ENCODE measurements around the gene SLC22A3.
"Not testable (repeated sequence)": the region's sequence is repeated elsewhere in the genome, so short reads cannot be mapped to it uniquely, and the experiment has no call there.

Gene SLC22A3

GRCh38 chr6:160348223-160349019 lies at the start of gene SLC22A3:
Gene SLC22A3 (plus strand): TSS chr6:160348378. CDS start chr6:160348420, 42 bp downstream.
- H3K36me3 ChIP-seq (ENCODE audit: insufficient read depth, insufficient read length, low read length): no peaks in the 10 kb centered on the region
- H3K4me1 ChIP-seq (ENCODE audit: insufficient read depth, insufficient read length): no peaks in the 10 kb centered on the region
- no peaks in the 10 kb centered on the region for H3K9me3 ChIP-seq (ENCODE audit: insufficient read depth, low read length)
- H3K27me3 ChIP-seq (ENCODE audit: insufficient read depth, insufficient read length): peaks cover 42% of the 10 kb centered on the region
- DNase-seq (ENCODE audit: low read depth, low spot score): no peak
- peak within 1 kb of the TSS; percentile 83 for H3K9ac ChIP-seq (ENCODE audit: insufficient read length, low read depth)
- TF ChIP-seq SUZ12 (IDR thresholded peaks at IDR 0.05; ENCODE audit: extremely low read depth, insufficient read depth, insufficient read length) (no peak), YY1 (IDR thresholded peaks at IDR 0.05; ENCODE audit: insufficient read depth, insufficient read length) (no peak), ZNF274 (IDR thresholded peaks at IDR 0.05; ENCODE audit: low read depth, low read length) (no peak)
- peak within 1 kb of the TSS; percentile 57 for H3K4me3 ChIP-seq (ENCODE audit: insufficient read length, low read depth)

DNA sequence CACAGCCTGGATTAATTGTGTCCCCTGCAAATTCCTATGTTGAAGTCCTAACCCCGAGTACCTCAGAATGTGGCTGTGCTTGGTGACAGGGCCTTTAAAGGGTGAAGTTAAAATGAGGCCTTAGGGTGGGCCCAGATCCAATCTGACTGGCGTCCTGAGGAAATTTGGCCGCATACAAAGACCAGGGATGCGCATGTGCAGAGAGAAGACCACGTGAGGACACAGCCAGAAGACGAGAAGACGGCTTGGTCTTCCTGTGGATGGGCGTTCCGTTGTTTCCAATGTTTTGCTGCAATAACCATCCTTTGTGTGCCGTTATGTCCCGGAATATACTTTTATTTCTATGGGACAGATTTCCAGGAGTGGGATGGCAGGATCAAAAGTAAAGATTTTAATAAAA lies 48.6 kb upstream of the SLC22A3 start:
- DNase-seq (ENCODE audit: low read depth, low spot score): no peak
- Histone ChIP-seq H3K36me3 (ENCODE audit: insufficient read depth, insufficient read length, low read length) (no peaks in the 10 kb centered on the region), H3K27me3 (ENCODE audit: insufficient read depth, insufficient read length) (no peaks in the 10 kb centered on the region), H3K4me1 (ENCODE audit: insufficient read depth, insufficient read length) (peaks cover 14% of the 10 kb centered on the region), H3K4me3 (ENCODE audit: insufficient read length, low read depth) (no peak overlapping the region), H3K9ac (ENCODE audit: insufficient read length, low read depth) (no peak overlapping the region), H3K9me3 (ENCODE audit: insufficient read depth, low read length) (peaks cover 12% of the 10 kb centered on the region; the same call in 1 of the 2 replicates)
- TF ChIP-seq YY1 (IDR thresholded peaks at IDR 0.05; ENCODE audit: insufficient read depth, insufficient read length) (no peak), ZNF274 (IDR thresholded peaks at IDR 0.05; ENCODE audit: low read depth, low read length) (no peak), SUZ12 (IDR thresholded peaks at IDR 0.05; ENCODE audit: extremely low read depth, insufficient read depth, insufficient read length) (no peak)

DNA sequence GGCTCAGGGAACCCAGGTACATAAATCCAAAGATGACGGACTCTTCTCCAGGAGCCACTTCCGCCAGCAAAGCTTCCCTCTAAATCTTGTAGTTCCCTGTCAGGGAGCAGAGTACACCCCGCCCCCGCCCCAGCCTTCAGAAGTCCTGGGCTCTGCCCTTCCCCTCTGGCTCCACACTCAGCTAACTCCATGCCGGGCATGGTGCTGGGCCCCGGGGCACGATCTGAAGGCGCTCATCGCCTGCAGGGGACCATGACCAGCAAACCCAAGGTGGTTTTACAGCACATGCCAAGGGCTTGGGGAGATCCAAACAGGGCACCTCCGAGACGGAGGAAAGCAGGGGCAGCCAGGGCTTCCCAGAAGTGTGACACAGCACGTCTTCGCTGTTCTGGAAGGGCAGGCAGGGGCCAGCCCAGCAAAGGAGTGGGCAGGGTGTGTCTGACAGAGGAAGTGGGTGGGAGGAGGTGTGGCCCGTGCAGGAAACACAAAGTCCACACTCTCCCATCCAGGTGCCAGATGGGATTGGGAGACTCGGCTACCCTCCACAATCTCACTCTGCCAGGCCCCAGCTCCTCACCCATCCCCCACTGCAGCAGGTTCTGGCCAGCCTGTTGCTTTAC lies 48.0 kb upstream of the SLC22A3 start:
- no peak for TF ChIP-seq ZNF274 (IDR thresholded peaks at IDR 0.05; ENCODE audit: low read depth, low read length)
- no peak for TF ChIP-seq SUZ12 (IDR thresholded peaks at IDR 0.05; ENCODE audit: extremely low read depth, insufficient read depth, insufficient read length)
- TF ChIP-seq YY1 (IDR thresholded peaks at IDR 0.05; ENCODE audit: insufficient read depth, insufficient read length): no peak
- H3K4me3 ChIP-seq (ENCODE audit: insufficient read length, low read depth): no peak overlapping the region

DNA sequence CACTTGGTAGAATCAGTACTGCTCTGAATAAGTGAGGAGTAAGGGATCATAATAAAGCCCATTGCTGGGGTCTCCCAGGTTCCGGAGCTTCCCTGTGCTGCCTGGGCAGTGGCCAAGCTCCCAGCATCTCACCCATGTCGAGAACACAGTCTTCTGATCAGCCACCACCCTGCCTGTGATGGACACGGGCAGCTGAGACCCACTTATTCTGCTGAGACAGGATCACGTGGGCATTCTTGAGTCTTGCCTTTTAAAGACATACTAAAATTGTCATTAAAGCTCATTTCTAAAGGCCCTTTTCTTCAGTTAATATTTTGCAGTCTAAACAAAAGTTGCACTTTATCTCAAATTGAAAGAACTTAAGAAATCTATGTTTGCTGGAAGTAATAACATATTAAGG lies 46.8 kb upstream of the SLC22A3 start:
- Histone ChIP-seq H3K9ac (ENCODE audit: insufficient read length, low read depth) (no peak overlapping the region), H3K36me3 (ENCODE audit: insufficient read depth, insufficient read length, low read length) (no peaks in the 10 kb centered on the region), H3K4me3 (ENCODE audit: insufficient read length, low read depth) (no peak overlapping the region), H3K4me1 (ENCODE audit: insufficient read depth, insufficient read length) (peaks cover 14% of the 10 kb centered on the region), H3K9me3 (ENCODE audit: insufficient read depth, low read length) (peaks cover 12% of the 10 kb centered on the region; the same call in 1 of the 2 replicates), H3K27me3 (ENCODE audit: insufficient read depth, insufficient read length) (no peaks in the 10 kb centered on the region)
- TF ChIP-seq SUZ12 (IDR thresholded peaks at IDR 0.05; ENCODE audit: extremely low read depth, insufficient read depth, insufficient read length) (no peak), ZNF274 (IDR thresholded peaks at IDR 0.05; ENCODE audit: low read depth, low read length) (no peak), YY1 (IDR thresholded peaks at IDR 0.05; ENCODE audit: insufficient read depth, insufficient read length) (no peak)
- no peak for DNase-seq (ENCODE audit: low read depth, low spot score)

More for the DNA sequence above, 48.0 kb upstream of the SLC22A3 start:
- Histone ChIP-seq H3K9ac (ENCODE audit: insufficient read length, low read depth) (no peak overlapping the region), H3K9me3 (ENCODE audit: insufficient read depth, low read length) (peaks cover 12% of the 10 kb centered on the region; the same call in 1 of the 2 replicates), H3K27me3 (ENCODE audit: insufficient read depth, insufficient read length) (no peaks in the 10 kb centered on the region), H3K36me3 (ENCODE audit: insufficient read depth, insufficient read length, low read length) (no peaks in the 10 kb centered on the region), H3K4me1 (ENCODE audit: insufficient read depth, insufficient read length) (peaks cover 14% of the 10 kb centered on the region)
- DNase-seq (ENCODE audit: low read depth, low spot score): no peak

DNA sequence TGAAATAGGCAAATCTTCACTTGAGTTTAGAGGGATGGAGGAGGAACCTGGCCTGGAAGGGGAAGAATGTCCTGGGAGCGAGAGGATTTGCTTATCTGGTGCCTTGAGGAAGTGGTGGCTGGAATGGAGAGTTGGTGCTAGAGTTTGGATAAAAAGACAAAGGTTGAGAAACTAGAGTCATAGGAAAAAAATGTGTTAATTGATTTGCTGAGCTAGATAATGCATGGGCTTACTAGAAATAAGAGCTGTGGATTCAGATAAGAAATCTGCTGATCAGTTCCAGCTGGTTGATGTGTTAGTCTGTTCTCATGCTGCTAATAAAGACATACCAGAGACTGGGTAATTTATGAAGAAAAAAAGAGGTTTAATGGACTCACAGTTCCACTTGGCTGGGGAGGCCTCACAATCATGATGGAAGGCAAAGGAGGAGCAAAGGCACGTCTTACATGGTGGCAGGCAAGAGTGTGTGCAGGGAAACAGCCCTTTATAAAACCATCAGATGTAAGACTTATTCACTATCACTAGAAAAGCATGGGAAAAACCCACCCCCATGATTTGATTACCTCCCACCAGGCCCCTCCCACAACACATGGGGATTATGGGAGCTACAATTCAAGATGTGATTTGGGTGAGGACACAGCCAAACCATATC lies 45.6 kb upstream of the SLC22A3 start:
- not testable (repeated sequence) for DNase-seq (ENCODE audit: low read depth, low spot score); H3K27me3 ChIP-seq (ENCODE audit: insufficient read depth, insufficient read length); H3K4me3 ChIP-seq (ENCODE audit: insufficient read length, low read depth); H3K36me3 ChIP-seq (ENCODE audit: insufficient read depth, insufficient read length, low read length); H3K9ac ChIP-seq (ENCODE audit: insufficient read length, low read depth)
- Histone ChIP-seq H3K4me1 (ENCODE audit: insufficient read depth, insufficient read length) (peaks cover 14% of the 10 kb centered on the region), H3K9me3 (ENCODE audit: insufficient read depth, low read length) (peaks cover 12% of the 10 kb centered on the region; the same call in 1 of the 2 replicates)

DNA sequence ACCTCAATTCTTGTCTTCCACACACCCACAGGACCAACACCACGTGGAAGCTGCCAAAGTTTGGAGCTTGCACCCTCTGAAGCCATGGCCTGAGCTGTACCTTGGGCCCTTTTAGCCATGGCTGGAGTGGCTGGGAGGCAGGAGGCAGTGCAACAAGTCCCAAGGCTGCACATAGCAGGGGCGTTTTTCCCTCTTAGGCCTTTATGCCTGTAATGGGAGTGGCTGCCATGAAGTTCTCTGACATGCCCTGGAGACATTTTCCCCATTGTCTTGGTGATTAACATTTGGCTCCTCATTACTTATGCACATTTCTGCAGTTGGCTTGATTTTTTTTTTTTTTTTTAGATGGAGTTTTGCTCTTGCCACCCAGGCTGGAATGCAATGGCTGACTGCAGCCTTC lies 44.4 kb upstream of the SLC22A3 start:
- Histone ChIP-seq H3K4me1 (ENCODE audit: insufficient read depth, insufficient read length) (peaks cover 14% of the 10 kb centered on the region), H3K9ac (ENCODE audit: insufficient read length, low read depth) (no peak overlapping the region), H3K4me3 (ENCODE audit: insufficient read length, low read depth) (no peak overlapping the region), H3K36me3 (ENCODE audit: insufficient read depth, insufficient read length, low read length) (no peaks in the 10 kb centered on the region), H3K27me3 (ENCODE audit: insufficient read depth, insufficient read length) (no peaks in the 10 kb centered on the region), H3K9me3 (ENCODE audit: insufficient read depth, low read length) (peaks cover 12% of the 10 kb centered on the region)
- TF ChIP-seq SUZ12 (IDR thresholded peaks at IDR 0.05; ENCODE audit: extremely low read depth, insufficient read depth, insufficient read length) (no peak), YY1 (IDR thresholded peaks at IDR 0.05; ENCODE audit: insufficient read depth, insufficient read length) (no peak), ZNF274 (IDR thresholded peaks at IDR 0.05; ENCODE audit: low read depth, low read length) (no peak)
- DNase-seq (ENCODE audit: low read depth, low spot score): no peak
